GF-D8 (cell line): ENCODE results near the gene CUEDC1.

Source experiments
- DNase-seq: peaks from one replicate; lab custom pipeline; 2025; lab: John Stamatoyannopoulos, UW

Gene CUEDC1

GRCh38 chr17:57955183-57955931, at the start of gene CUEDC1:
Gene CUEDC1 (minus strand): TSS chr17:57955412. CDS start chr17:57885564, 69,848 bp downstream.
- no peak for DNase-seq

GRCh38 chr17:58004060-58004459, 48.8 kb upstream of the CUEDC1 start:
- no peak for DNase-seq

GRCh38 chr17:58002973-58003372, 47.8 kb upstream of the CUEDC1 start:
- DNase-seq, result no peak

GRCh38 chr17:58002154-58002948, 47.1 kb upstream of the CUEDC1 start:
- DNase-seq, result no peak

GRCh38 chr17:58001461-58002124, 46.4 kb upstream of the CUEDC1 start:
- no peak for DNase-seq

- DNase-seq, result peak; percentile 35
These were observed 44.3 kb upstream of the CUEDC1 start for GRCh38 chr17:57999496-58000017.

- DNase-seq, result no peak
These were observed 43.8 kb upstream of the CUEDC1 start for GRCh38 chr17:57999010-57999495.

- DNase-seq, result no peak
These were observed 42.0 kb upstream of the CUEDC1 start for GRCh38 chr17:57997085-57997809.

- peak; percentile 52 for DNase-seq
These were observed 40.1 kb upstream of the CUEDC1 start for GRCh38 chr17:57995076-57995956.

GRCh38 chr17:57994436-57994835, 39.2 kb upstream of the CUEDC1 start:
- no peak for DNase-seq

- DNase-seq, result peak; percentile 68
These were observed 38.5 kb upstream of the CUEDC1 start for GRCh38 chr17:57993471-57994365.

GRCh38 chr17:57991537-57991936, 36.3 kb upstream of the CUEDC1 start:
- DNase-seq, result no peak

- DNase-seq, result no peak
These were observed 34.8 kb upstream of the CUEDC1 start for GRCh38 chr17:57990037-57990436.

- DNase-seq, result peak; percentile 29
These were observed 33.4 kb upstream of the CUEDC1 start for GRCh38 chr17:57988301-57989250.

GRCh38 chr17:57987581-57988300, 32.5 kb upstream of the CUEDC1 start, which contains the start of gene VEZF1:
Gene VEZF1 (minus strand): TSS chr17:57988254. CDS start chr17:57988111, 143 bp downstream.
- peak; percentile 29 for DNase-seq

GRCh38 chr17:57986841-57987580, 31.8 kb upstream of the CUEDC1 start:
- DNase-seq, result no peak

- no peak for DNase-seq
These were observed 30.4 kb upstream of the CUEDC1 start for GRCh38 chr17:57985675-57985974.
